HCT116 (cell line): Measurements from ENCODE around the gene OSBPL5. TPM values are rescaled to one million over a fixed set of nuclear protein-coding genes. Genes with fewer than 3 reads are reported as not detected.

Experiments
- ATAC-seq: fragments of 200-7000 bp; cut with Tn5 transposase; 2 replicates; pipeline ENCODE4 v1.9.1; 2020; ENCODE audit warnings: mild to moderate bottlenecking, moderate library complexity
- BruUV-seq: library from RNA; stranded (reverse); fragments of 400-500 nt; replicated peaks from 2 replicates; lab custom pipeline; 2021; lab: Mats Ljungman, UMichigan
- CTCF ChIA-PET: fragments of 300-600 bp; sonication (Branson Sonifier 250); formaldehyde crosslinking; loops from one replicate; lab custom pipeline; 2021; ENCODE audit warnings: antibody characterized with exemption; lab: Charles Lee
- POLR2A ChIA-PET: fragments of 300-600, 350-600 bp; sonication (Branson Sonifier 250); formaldehyde crosslinking; loops from one replicate; lab custom pipeline; 2021; ENCODE audit warnings: antibody characterized with exemption; lab: Charles Lee
- RAD21 ChIA-PET, 2 experiments: fragments of 300-600 bp; sonication (Branson Sonifier 250); formaldehyde crosslinking; loops; one replicate each; lab custom pipeline; 2023; ENCODE audit warnings: low total read pairs in 2 of 2; ENCODE audit not compliant: uncharacterized antibody in 2 of 2, unreplicated experiment in 2 of 2, low non-redundant PET in 1 of 2; lab: Charles Lee
- DNase-seq: peaks from one replicate; pipeline ENCODE4 v3.0.0-alpha.2; 2010; ENCODE audit warnings: low read depth, low spot score
- H2AFZ ChIP-seq: fragments of 200-600 bp; shearing (Covaris generic), sonication (generic); 2 replicates; pipeline ENCODE4 v1.6.1; 2017; ENCODE audit warnings: low read depth, mixed run types, mixed read lengths, antibody characterized with exemption, low read length; ENCODE audit not compliant: poor library complexity, severe bottlenecking
- H3K27ac ChIP-seq: 2 replicates; pipeline ENCODE4 v1.5.1; 2012; ENCODE audit warnings: low read depth, low read length
- H3K27me3 ChIP-seq: fragments of 200-600 bp; sonication (generic); 2 replicates; pipeline ENCODE4 v1.6.1; 2016; ENCODE audit warnings: mixed run types, low read length, mixed read lengths; ENCODE audit not compliant: insufficient read depth
- H3K36me3 ChIP-seq, 2 experiments: fragments of 200-500 bp in 1 of 2; fragments of 200-600 bp in 1 of 2; sonication (Bioruptor generic) in 1 of 2; sonication (generic) in 1 of 2; 2 replicates each; pipeline versions ENCODE4 v1.5.1 to v1.6.1; 2014 to 2016; ENCODE audit warnings: low read length in 2 of 2, inconsistent platforms in 1 of 2, mixed read lengths in 1 of 2, mixed run types in 1 of 2; ENCODE audit not compliant: insufficient read depth in 2 of 2, control insufficient read depth in 1 of 2
- H3K4me1 ChIP-seq, 2 experiments: fragments of 200-600 bp in 1 of 2; sonication (generic) in 1 of 2; 2 replicates each; pipeline versions ENCODE4 v1.5.1 to v1.6.1; 2012 to 2017; ENCODE audit warnings: low read length in 2 of 2, inconsistent platforms in 1 of 2, mild to moderate bottlenecking in 1 of 2, mixed read lengths in 1 of 2, mixed run types in 1 of 2, moderate library complexity in 1 of 2; ENCODE audit not compliant: insufficient read depth in 2 of 2, control insufficient read depth in 1 of 2
- H3K4me2 ChIP-seq: fragments of 200-600 bp; sonication (generic); 2 replicates; pipeline ENCODE4 v1.6.1; 2017; ENCODE audit warnings: mixed run types, low read length, mixed read lengths
- H3K4me3 ChIP-seq, 2 experiments: fragments of 200-600 bp in 1 of 2; sonication (generic) in 1 of 2; replicated peaks in 1 of 2; 2 replicates each; pipeline ENCODE4 v1.5.1; 2011 to 2016; ENCODE audit warnings: low read length in 2 of 2, control low read depth in 1 of 2, low read depth in 1 of 2, mild to moderate bottlenecking in 1 of 2, mixed read lengths in 1 of 2, mixed run types in 1 of 2
- H3K79me2 ChIP-seq: fragments of 200-600 bp; sonication (generic); 2 replicates; pipeline ENCODE4 v1.6.1; 2017; ENCODE audit warnings: mild to moderate bottlenecking, mixed run types, low read length, moderate library complexity, mixed read lengths; ENCODE audit not compliant: insufficient read depth
- H3K9ac ChIP-seq: fragments of 200-600 bp; sonication (generic); 2 replicates; pipeline ENCODE4 v1.6.1; 2016; ENCODE audit warnings: low read length, mixed read lengths
- H3K9me2 ChIP-seq: fragments of 200-600 bp; sonication (generic), shearing (Covaris generic); 2 replicates; pipeline ENCODE4 v1.6.1; 2017; ENCODE audit warnings: mixed run types, mild to moderate bottlenecking, moderate library complexity; ENCODE audit not compliant: insufficient read depth
- H3K9me3 ChIP-seq, 2 experiments: fragments of 200-500 bp in 1 of 2; fragments of 200-600 bp in 1 of 2; sonication (Bioruptor generic) in 1 of 2; sonication (generic) in 1 of 2; 2 replicates each; pipeline ENCODE4 v1.6.1; 2014 to 2017; ENCODE audit warnings: low read length in 2 of 2, mixed read lengths in 2 of 2, inconsistent platforms in 1 of 2, low read depth in 1 of 2, mild to moderate bottlenecking in 1 of 2, mixed run types in 1 of 2, moderate library complexity in 1 of 2; ENCODE audit not compliant: control insufficient read depth in 1 of 2, insufficient read depth in 1 of 2
- H4K20me1 ChIP-seq: fragments of 200-600 bp; sonication (generic), shearing (Covaris generic); 2 replicates; pipeline ENCODE4 v1.6.1; 2017; ENCODE audit warnings: mixed run types, mild to moderate bottlenecking, moderate library complexity; ENCODE audit not compliant: insufficient read depth
- EGR1 ChIP-seq: IDR thresholded peaks from 2 replicates; pipeline ENCODE4 v1.6.1; 2012; ENCODE audit warnings: low read depth
- ELF1 ChIP-seq: IDR thresholded peaks from 2 replicates; pipeline ENCODE4 v1.6.1; 2012; ENCODE audit warnings: low read depth, borderline replicate concordance
- EZH2 ChIP-seq: fragments of 200-600 bp; sonication (generic); IDR thresholded peaks from 2 replicates; pipeline ENCODE4 v1.6.1; 2017; ENCODE audit warnings: antibody characterized with exemption, mixed run types
- FOSL1 ChIP-seq: IDR thresholded peaks from 2 replicates; pipeline ENCODE4 v1.6.1; 2012; ENCODE audit warnings: low read depth
- POLR2A ChIP-seq: IDR thresholded peaks from 2 replicates; pipeline ENCODE4 v1.7.0; 2011; ENCODE audit warnings: borderline replicate concordance; ENCODE audit not compliant: insufficient read depth, insufficient read length; ENCODE audit errors: extremely low read depth
- POLR2AphosphoS5 ChIP-seq: IDR thresholded peaks from 2 replicates; pipeline ENCODE4 v1.6.1; 2011; ENCODE audit warnings: mild to moderate bottlenecking, low read depth, low read length, moderate library complexity
- RAD21 ChIP-seq: IDR thresholded peaks from 2 replicates; pipeline ENCODE4 v1.6.1; 2012; ENCODE audit warnings: low read depth, mild to moderate bottlenecking
- REST ChIP-seq: IDR thresholded peaks from 2 replicates; pipeline ENCODE4 v1.6.1; 2012; ENCODE audit warnings: low read depth
- SP1 ChIP-seq: IDR thresholded peaks from 2 replicates; pipeline ENCODE4 v1.6.1; 2012; ENCODE audit warnings: low read depth
- TCF7L2 ChIP-seq: IDR thresholded peaks from 2 replicates; pipeline ENCODE4 v1.7.0; 2011; ENCODE audit warnings: borderline replicate concordance, inconsistent platforms; ENCODE audit not compliant: insufficient read depth, insufficient read length; ENCODE audit errors: extremely low read depth
- YY1 ChIP-seq: IDR thresholded peaks from 2 replicates; pipeline ENCODE4 v1.6.1; 2011; ENCODE audit warnings: low read length, low read depth, moderate library complexity, mild to moderate bottlenecking; ENCODE audit not compliant: insufficient replicate concordance; ENCODE audit errors: extremely low read depth
- ZBTB33 ChIP-seq: IDR thresholded peaks from 2 replicates; pipeline ENCODE4 v1.6.1; 2011; ENCODE audit warnings: mild to moderate bottlenecking, low read length, moderate library complexity; ENCODE audit not compliant: insufficient replicate concordance; ENCODE audit errors: extremely low read depth
- ZNF274 ChIP-seq: fragments of 200-500 bp; sonication (Bioruptor generic); IDR thresholded peaks from 2 replicates; pipeline ENCODE4 v1.6.1; 2014; ENCODE audit warnings: mild to moderate bottlenecking, low read depth, low read length, inconsistent platforms
- intact Hi-C: fragments of 100-400 bp; cut with micrococcal nuclease; formaldehyde crosslinking; loops from 2 replicates; pipeline ENCODE4 v1.10.0; 2022
- total RNA-seq: library from RNA; stranded (reverse); gene quantifications from one replicate; pipeline ENCODE4 v1.2.1, GENCODE V29; 2021; ENCODE audit not compliant: unreplicated experiment

The OSBPL5 gene
- total RNA-seq, 1 experiment from 2014 or later = 44.2 TPM

GRCh38 chr11:3095712-3096361 is 69.3 kb downstream of the OSBPL5 start:
- Histone ChIP-seq H3K9me3 (no peaks in the 10 kb centered on the region), H3K27me3 (no peaks in the 10 kb centered on the region), H3K79me2 (no peaks in the 10 kb centered on the region), H3K4me2 (no peak overlapping the region), H3K4me3 (no peak overlapping the region), H3K9ac (no peak overlapping the region), H3K9me2 (no peaks in the 10 kb centered on the region), H4K20me1 (no peaks in the 10 kb centered on the region), H3K36me3 (peaks cover 0 to 4% of the 10 kb centered on the region in 2 experiments; a peak in 1 of 4 replicates), H2AFZ (no peak overlapping the region), H3K27ac (no peak overlapping the region), H3K4me1 (peaks cover 2 to 15% of the 10 kb centered on the region in 2 experiments)
- TF ChIP-seq EGR1 (no peak), YY1 (no peak), REST (no peak), FOSL1 (no peak), TCF7L2 (no peak), ZBTB33 (no peak), EZH2 (no peak), RAD21 (no peak), POLR2AphosphoS5 (no peak), POLR2A (no peak), ELF1 (no peak), ZNF274 (no peak), SP1 (no peak)
- POLR2A ChIA-PET = no interaction called here
- RAD21 ChIA-PET = no interaction called here
- BruUV-seq = no TSS peak
- CTCF ChIA-PET = no interaction called here
- intact Hi-C loops = loop anchor here (5.0 kb wide), 1 partner anchor 121 kb away; the partner anchor contains the start of gene MRGPRG
- DNase-seq = no peak
- no peak for ATAC-seq
